ENCODE data around the gene OLFM2.

Gene OLFM2

GRCh38 chr19:9906475-9907087 is 29.7 kb downstream of the OLFM2 start:
- DNase-seq: no peak

- no peak for DNase-seq
Measured at GRCh38 chr19:9903336-9903735, 33.0 kb downstream of the OLFM2 start.

- no peak for DNase-seq
Measured at GRCh38 chr19:9901642-9902041, 34.7 kb downstream of the OLFM2 start.

GRCh38 chr19:9901020-9901419 is 35.3 kb downstream of the OLFM2 start:
- no peak for DNase-seq

- no peak for DNase-seq
Measured at GRCh38 chr19:9891609-9892373, 44.5 kb downstream of the OLFM2 start.

DNA sequence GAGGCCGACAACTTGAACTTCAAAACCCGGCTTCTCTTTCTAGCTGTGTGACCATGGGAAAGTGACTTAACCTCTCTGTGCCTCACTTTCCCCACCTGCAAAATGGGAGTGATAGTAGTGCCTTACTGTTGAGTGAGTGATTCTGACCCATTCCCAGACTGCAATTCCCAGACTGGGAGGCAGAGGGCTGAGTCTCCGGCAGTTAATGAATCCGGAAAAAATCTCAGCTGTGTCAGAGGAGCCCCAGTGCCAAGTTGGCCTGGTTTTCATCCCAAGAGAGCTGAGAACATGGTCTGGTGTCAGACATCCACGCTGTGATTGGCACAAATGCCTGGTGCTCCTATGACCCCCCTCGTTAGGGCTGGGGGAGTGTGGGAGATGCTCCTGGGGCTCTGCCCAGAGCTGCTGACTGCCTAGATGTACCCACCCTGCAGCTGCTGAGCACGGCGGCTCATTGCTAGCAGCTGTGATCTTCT is 51.2 kb downstream of the OLFM2 start:
- DNase-seq: peak; percentile 90

- DNase-seq: no peak
Measured at GRCh38 chr19:9883764-9884163, 52.6 kb downstream of the OLFM2 start.

- peak; percentile 36 for DNase-seq
Measured at GRCh38 chr19:9883231-9883758, 53.0 kb downstream of the OLFM2 start.

DNA sequence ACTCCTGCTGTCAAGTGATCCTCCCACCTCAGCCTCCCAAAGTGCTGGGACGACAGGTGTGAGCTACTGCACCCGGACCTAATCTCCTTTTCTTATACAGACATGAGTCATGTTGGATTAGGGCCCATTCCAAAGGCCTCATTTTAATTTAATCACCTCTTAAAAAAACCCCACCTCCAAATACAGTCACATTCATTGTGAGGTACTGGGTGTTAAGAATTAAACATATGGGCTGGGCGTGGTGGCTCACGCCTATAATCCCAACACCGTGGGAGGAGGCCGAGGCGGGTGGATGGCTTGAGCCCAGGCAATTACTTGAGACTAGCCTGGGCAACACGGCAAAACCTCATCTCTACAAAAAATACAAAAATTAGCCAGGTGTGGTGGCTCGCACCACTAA is 54.6 kb downstream of the OLFM2 start:
- DNase-seq: peak; percentile 48

- no peak for DNase-seq
Measured at GRCh38 chr19:9878511-9879196, 57.7 kb downstream of the OLFM2 start.

GRCh38 chr19:9877780-9878510 is 58.4 kb downstream of the OLFM2 start:
- DNase-seq: no peak

DNA sequence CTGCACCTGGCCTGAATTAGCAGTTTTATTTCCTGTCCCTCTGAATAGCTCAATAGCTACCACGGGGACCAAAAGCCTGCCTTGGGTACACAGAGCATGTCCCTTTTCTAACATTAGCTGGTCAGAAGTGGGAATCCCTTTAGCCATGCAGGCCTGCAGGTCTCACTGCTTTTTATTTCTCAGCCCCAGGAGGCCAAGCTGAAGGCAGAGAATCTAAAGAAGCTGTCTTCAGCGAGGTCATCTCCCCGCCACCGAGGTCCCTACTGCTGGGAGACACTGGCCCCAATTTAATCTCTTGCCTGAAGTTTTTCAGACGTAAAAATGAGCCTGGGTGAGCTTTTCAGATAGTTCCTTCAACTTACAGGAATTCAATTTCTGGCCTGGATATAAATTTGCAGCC is 60.5 kb downstream of the OLFM2 start:
- DNase-seq: no peak

- no peak for DNase-seq
Measured at GRCh38 chr19:9875031-9875627, 61.2 kb downstream of the OLFM2 start.

- no peak for DNase-seq
Measured at GRCh38 chr19:9872618-9873242, 63.6 kb downstream of the OLFM2 start.

DNA sequence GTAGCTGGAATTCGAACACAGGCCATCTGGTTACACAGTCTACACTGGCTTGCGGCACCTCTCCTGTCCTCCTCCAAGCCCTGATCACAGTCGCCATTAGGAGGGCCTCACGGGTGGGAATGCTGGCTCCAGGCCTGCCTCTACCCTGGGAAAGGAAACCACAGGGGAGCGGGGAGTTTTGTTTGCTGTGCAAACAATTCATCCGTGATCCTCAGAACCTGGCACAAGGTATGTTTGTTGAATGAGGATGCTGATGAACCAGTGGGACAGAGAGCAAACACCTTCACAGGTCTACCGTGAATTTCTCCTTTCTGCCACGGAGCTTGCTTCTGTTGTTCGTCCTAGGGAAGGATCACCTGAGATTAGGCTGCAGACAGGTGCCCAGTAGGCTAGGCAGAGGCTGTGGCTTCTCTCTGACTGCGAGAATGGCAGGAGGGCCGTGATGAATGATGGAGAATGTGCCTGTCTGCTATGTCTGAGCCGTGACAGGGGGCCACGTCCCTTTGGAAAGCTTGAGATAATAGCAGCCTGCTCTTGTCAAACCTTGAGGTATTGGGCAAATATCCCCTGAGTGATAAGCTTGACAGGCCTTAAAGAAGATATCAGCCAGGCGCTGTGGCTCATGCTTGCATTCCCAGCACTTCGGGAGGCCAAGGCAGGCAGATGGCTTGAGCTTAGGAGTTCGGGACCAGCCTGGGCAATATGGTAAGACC is 64.5 kb downstream of the OLFM2 start:
- no peak for DNase-seq

GRCh38 chr19:9868983-9869617 is 67.2 kb downstream of the OLFM2 start:
- peak; percentile 77 for DNase-seq

- no peak for DNase-seq
Measured at GRCh38 chr19:9865732-9866501, 70.4 kb downstream of the OLFM2 start.

GRCh38 chr19:9863759-9864158 is 72.6 kb downstream of the OLFM2 start:
- DNase-seq: no peak

DNA sequence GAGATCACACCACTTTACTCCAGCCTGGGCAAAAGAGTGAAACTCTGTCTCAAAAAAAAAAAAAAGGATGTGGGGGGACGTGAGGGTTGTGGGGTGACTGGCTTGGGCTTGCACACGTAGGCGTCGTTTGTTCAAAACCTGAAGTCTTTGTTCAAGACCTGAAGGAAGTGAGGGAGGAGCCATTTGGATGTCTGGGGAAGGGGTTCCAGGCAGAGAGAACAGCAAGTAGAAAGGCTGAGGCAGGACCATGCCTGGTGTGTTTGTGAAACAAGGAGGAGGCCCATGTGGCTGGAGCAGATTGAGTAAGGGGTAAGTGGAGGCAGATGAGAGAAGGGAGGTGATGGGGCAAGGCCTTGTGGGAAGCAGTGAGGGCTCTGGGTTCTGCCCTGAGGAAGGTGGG is 73.4 kb downstream of the OLFM2 start:
- no peak for DNase-seq

GRCh38 chr19:9861503-9861902 is 74.8 kb downstream of the OLFM2 start:
- DNase-seq: no peak
